HUES48 (cell line): ENCODE measurements around the gene FBXO8.
"Not testable (repeated sequence)": the region's sequence is repeated elsewhere in the genome, so short reads cannot be mapped to it uniquely, and the experiment has no call there.

Experiments
- H3K27ac ChIP-seq: one replicate; pipeline ENCODE4 v1.7.0; 2013; ENCODE audit warnings: low read depth, low read length, inconsistent platforms
- H3K27me3 ChIP-seq: 2 replicates; pipeline ENCODE4 v1.6.1; 2013; ENCODE audit warnings: mild to moderate bottlenecking, low read length; ENCODE audit not compliant: control insufficient read depth, insufficient read depth
- H3K36me3 ChIP-seq: 2 replicates; pipeline ENCODE4 v1.6.1; 2013; ENCODE audit warnings: low read length; ENCODE audit not compliant: control insufficient read depth, insufficient read depth
- H3K4me1 ChIP-seq: 2 replicates; pipeline ENCODE4 v1.6.1; 2013; ENCODE audit warnings: mild to moderate bottlenecking, low read length; ENCODE audit not compliant: control insufficient read depth, insufficient read depth
- H3K4me3 ChIP-seq: 2 replicates; pipeline ENCODE4 v1.5.1; 2013; ENCODE audit warnings: mild to moderate bottlenecking, low read depth, low read length
- H3K9ac ChIP-seq: 2 replicates; pipeline ENCODE4 v1.6.1; 2013; ENCODE audit warnings: mild to moderate bottlenecking, low read depth, low read length, moderate library complexity
- H3K9me3 ChIP-seq: 2 replicates; pipeline ENCODE4 v1.6.1; 2013; ENCODE audit warnings: low read length; ENCODE audit not compliant: control insufficient read depth, insufficient read depth

The FBXO8 gene

GRCh38 chr4:174263445-174263736, 20.1 kb downstream of the FBXO8 start:
- H3K4me3 ChIP-seq: no peak overlapping the region
- H3K27me3 ChIP-seq: no peaks in the 10 kb centered on the region
- no peaks in the 10 kb centered on the region for H3K9me3 ChIP-seq
- H3K9ac ChIP-seq: no peak overlapping the region
- H3K4me1 ChIP-seq: no peaks in the 10 kb centered on the region
- H3K27ac ChIP-seq: no peak overlapping the region
- no peaks in the 10 kb centered on the region for H3K36me3 ChIP-seq

GRCh38 chr4:174262624-174263444, 20.6 kb downstream of the FBXO8 start:
- Histone ChIP-seq H3K27ac (no peak overlapping the region), H3K27me3 (no peaks in the 10 kb centered on the region), H3K9ac (no peak overlapping the region), H3K4me1 (no peaks in the 10 kb centered on the region), H3K36me3 (no peaks in the 10 kb centered on the region), H3K9me3 (no peaks in the 10 kb centered on the region), H3K4me3 (no peak overlapping the region)

- not testable (repeated sequence) for H3K36me3 ChIP-seq, H3K27ac ChIP-seq, H3K9me3 ChIP-seq, H3K27me3 ChIP-seq, H3K9ac ChIP-seq, H3K4me1 ChIP-seq, H3K4me3 ChIP-seq
These were observed 22.0 kb downstream of the FBXO8 start for GRCh38 chr4:174261432-174261831.

- no peak overlapping the region for H3K9ac ChIP-seq
- H3K27ac ChIP-seq: no peak overlapping the region
- no peak overlapping the region for H3K4me3 ChIP-seq
- H3K27me3 ChIP-seq: no peaks in the 10 kb centered on the region
- no peaks in the 10 kb centered on the region for H3K4me1 ChIP-seq
- H3K9me3 ChIP-seq: no peaks in the 10 kb centered on the region
- H3K36me3 ChIP-seq: no peaks in the 10 kb centered on the region
These were observed 23.4 kb downstream of the FBXO8 start for GRCh38 chr4:174260099-174260498.

GRCh38 chr4:174259580-174259979, 23.9 kb downstream of the FBXO8 start:
- Histone ChIP-seq H3K36me3 (no peaks in the 10 kb centered on the region), H3K27ac (no peak overlapping the region)

GRCh38 chr4:174256277-174256713, 27.2 kb downstream of the FBXO8 start:
- no peak overlapping the region for H3K27ac ChIP-seq
- no peaks in the 10 kb centered on the region for H3K36me3 ChIP-seq
- H3K27me3 ChIP-seq: no peaks in the 10 kb centered on the region
- H3K9ac ChIP-seq: no peak overlapping the region
- H3K9me3 ChIP-seq: no peaks in the 10 kb centered on the region
- no peaks in the 10 kb centered on the region for H3K4me1 ChIP-seq
- H3K4me3 ChIP-seq: no peak overlapping the region

More at GRCh38 chr4:174259580-174259979, 23.9 kb downstream of the FBXO8 start:
- Histone ChIP-seq H3K4me3 (no peak overlapping the region), H3K4me1 (no peaks in the 10 kb centered on the region), H3K27me3 (no peaks in the 10 kb centered on the region), H3K9ac (no peak overlapping the region), H3K9me3 (no peaks in the 10 kb centered on the region)

- no peak overlapping the region for H3K27ac ChIP-seq
These were observed 27.7 kb downstream of the FBXO8 start for GRCh38 chr4:174255786-174256185.

GRCh38 chr4:174255374-174255773, 28.1 kb downstream of the FBXO8 start:
- Histone ChIP-seq H3K27me3 (no peaks in the 10 kb centered on the region), H3K27ac (no peak overlapping the region), H3K4me1 (no peaks in the 10 kb centered on the region)

More at GRCh38 chr4:174255786-174256185, 27.7 kb downstream of the FBXO8 start:
- H3K4me3 ChIP-seq: no peak overlapping the region
- no peaks in the 10 kb centered on the region for H3K9me3 ChIP-seq
- no peak overlapping the region for H3K9ac ChIP-seq
- no peaks in the 10 kb centered on the region for H3K27me3 ChIP-seq
- H3K36me3 ChIP-seq: no peaks in the 10 kb centered on the region
- H3K4me1 ChIP-seq: no peaks in the 10 kb centered on the region

GRCh38 chr4:174254613-174255012, 28.9 kb downstream of the FBXO8 start:
- H3K9me3 ChIP-seq: no peaks in the 10 kb centered on the region
- H3K27me3 ChIP-seq: no peaks in the 10 kb centered on the region
- no peak overlapping the region for H3K4me3 ChIP-seq
- no peaks in the 10 kb centered on the region for H3K4me1 ChIP-seq
- H3K27ac ChIP-seq: no peak overlapping the region
- no peaks in the 10 kb centered on the region for H3K36me3 ChIP-seq
- no peak overlapping the region for H3K9ac ChIP-seq

More at GRCh38 chr4:174255374-174255773, 28.1 kb downstream of the FBXO8 start:
- Histone ChIP-seq H3K36me3 (no peaks in the 10 kb centered on the region), H3K9ac (no peak overlapping the region), H3K9me3 (no peaks in the 10 kb centered on the region), H3K4me3 (no peak overlapping the region)

- Histone ChIP-seq H3K36me3 (no peaks in the 10 kb centered on the region), H3K27me3 (no peaks in the 10 kb centered on the region), H3K27ac (no peak overlapping the region), H3K4me3 (no peak overlapping the region), H3K4me1 (no peaks in the 10 kb centered on the region), H3K9me3 (no peaks in the 10 kb centered on the region), H3K9ac (no peak overlapping the region)
These were observed 31.1 kb downstream of the FBXO8 start for GRCh38 chr4:174252412-174252811.

- H3K9ac ChIP-seq: no peak overlapping the region
- H3K36me3 ChIP-seq: no peaks in the 10 kb centered on the region
- no peaks in the 10 kb centered on the region for H3K27me3 ChIP-seq
- no peak overlapping the region for H3K4me3 ChIP-seq
- H3K4me1 ChIP-seq: no peaks in the 10 kb centered on the region
- no peak overlapping the region for H3K27ac ChIP-seq
- H3K9me3 ChIP-seq: no peaks in the 10 kb centered on the region
These were observed 35.1 kb downstream of the FBXO8 start for GRCh38 chr4:174248407-174248806.
